HEK293 (cell line): ENCODE results near the gene ZHX3.

Experiments used
- KLF10 ChIP-seq: fragments of 450-650 bp; IDR thresholded peaks from 2 replicates; pipeline ENCODE4 v1.5.1; 2018; ENCODE audit warnings: missing biosample characterization, mild to moderate bottlenecking, missing genetic modification characterization
- SETDB1 ChIP-seq: IDR thresholded peaks from one replicate; pipeline ENCODE4 v1.6.1; 2017; ENCODE audit warnings: mild to moderate bottlenecking, low read length, moderate library complexity, mixed read lengths; ENCODE audit not compliant: insufficient read length
- YY1 ChIP-seq: fragments of 450-650 bp; formaldehyde crosslinking; IDR thresholded peaks from 2 replicates; pipeline ENCODE4 v1.5.1; 2018; ENCODE audit warnings: missing biosample characterization, missing genetic modification characterization
- ZFP41 ChIP-seq: fragments of 450-650 bp; formaldehyde crosslinking; IDR thresholded peaks from 2 replicates; pipeline ENCODE4 v1.5.1; 2016; ENCODE audit warnings: missing biosample characterization, missing genetic modification characterization, borderline replicate concordance
- ZNF138 ChIP-seq: fragments of 450-650 bp; formaldehyde crosslinking; IDR thresholded peaks from 2 replicates; pipeline ENCODE4 v1.5.1; 2016; ENCODE audit warnings: missing biosample characterization, missing genetic modification characterization, borderline replicate concordance
- ZNF548 ChIP-seq: fragments of 450-650 bp; formaldehyde crosslinking; IDR thresholded peaks from 2 replicates; pipeline ENCODE4 v1.5.1; 2016; ENCODE audit warnings: missing biosample characterization, missing genetic modification characterization
- ZNF830 ChIP-seq: fragments of 450-650 bp; IDR thresholded peaks from 2 replicates; pipeline ENCODE4 v1.5.0; 2018; ENCODE audit warnings: missing biosample characterization, missing genetic modification characterization, low read depth, mild to moderate bottlenecking, moderate library complexity
- TF ChIP-seq, protein P1 (sequence below): fragments of 450-650 bp; formaldehyde crosslinking; IDR thresholded peaks from 2 replicates; pipeline ENCODE4 v1.5.1; 2016; ENCODE audit warnings: missing biosample characterization, missing genetic modification characterization
- TF ChIP-seq, protein P2 (sequence below): fragments of 450-650 bp; formaldehyde crosslinking; IDR thresholded peaks from 2 replicates; pipeline ENCODE4 v1.5.1; 2016; ENCODE audit warnings: missing biosample characterization, missing genetic modification characterization
- TF ChIP-seq, protein P3 (sequence below): fragments of 450-650 bp; formaldehyde crosslinking; IDR thresholded peaks from 2 replicates; pipeline ENCODE4 v1.5.1; 2017; ENCODE audit warnings: missing biosample characterization, missing genetic modification characterization
- TF ChIP-seq, protein P4 (sequence below): fragments of 450-650 bp; formaldehyde crosslinking; IDR thresholded peaks from 2 replicates; pipeline ENCODE4 v1.5.1; 2016; ENCODE audit warnings: missing biosample characterization, missing genetic modification characterization
- TF ChIP-seq, protein P5 (sequence below): fragments of 450-650 bp; formaldehyde crosslinking; IDR thresholded peaks from 2 replicates; pipeline ENCODE4 v1.5.1; 2016; ENCODE audit warnings: missing biosample characterization, missing genetic modification characterization

DNA sequence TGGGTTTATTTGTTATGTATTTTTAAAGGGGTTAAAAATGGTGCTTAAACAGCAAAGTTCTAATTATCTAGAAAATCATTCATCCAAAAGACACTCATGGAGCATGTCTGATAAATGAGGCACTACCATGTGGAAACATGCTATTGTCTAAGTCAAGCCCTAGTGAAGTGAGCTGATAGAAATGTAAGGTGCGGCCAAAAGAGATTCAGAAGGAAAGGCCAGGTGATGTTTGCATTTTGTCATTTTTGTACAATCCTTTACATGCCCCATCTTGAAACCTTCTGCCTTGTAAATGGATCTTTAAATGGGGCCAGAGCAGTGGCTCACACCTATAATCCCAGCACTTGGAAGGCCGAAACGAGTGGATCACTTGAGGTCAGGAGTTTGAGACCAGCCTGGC lies 102.9 kb downstream of the ZHX3 start:
- TF ChIP-seq, protein P1, sequence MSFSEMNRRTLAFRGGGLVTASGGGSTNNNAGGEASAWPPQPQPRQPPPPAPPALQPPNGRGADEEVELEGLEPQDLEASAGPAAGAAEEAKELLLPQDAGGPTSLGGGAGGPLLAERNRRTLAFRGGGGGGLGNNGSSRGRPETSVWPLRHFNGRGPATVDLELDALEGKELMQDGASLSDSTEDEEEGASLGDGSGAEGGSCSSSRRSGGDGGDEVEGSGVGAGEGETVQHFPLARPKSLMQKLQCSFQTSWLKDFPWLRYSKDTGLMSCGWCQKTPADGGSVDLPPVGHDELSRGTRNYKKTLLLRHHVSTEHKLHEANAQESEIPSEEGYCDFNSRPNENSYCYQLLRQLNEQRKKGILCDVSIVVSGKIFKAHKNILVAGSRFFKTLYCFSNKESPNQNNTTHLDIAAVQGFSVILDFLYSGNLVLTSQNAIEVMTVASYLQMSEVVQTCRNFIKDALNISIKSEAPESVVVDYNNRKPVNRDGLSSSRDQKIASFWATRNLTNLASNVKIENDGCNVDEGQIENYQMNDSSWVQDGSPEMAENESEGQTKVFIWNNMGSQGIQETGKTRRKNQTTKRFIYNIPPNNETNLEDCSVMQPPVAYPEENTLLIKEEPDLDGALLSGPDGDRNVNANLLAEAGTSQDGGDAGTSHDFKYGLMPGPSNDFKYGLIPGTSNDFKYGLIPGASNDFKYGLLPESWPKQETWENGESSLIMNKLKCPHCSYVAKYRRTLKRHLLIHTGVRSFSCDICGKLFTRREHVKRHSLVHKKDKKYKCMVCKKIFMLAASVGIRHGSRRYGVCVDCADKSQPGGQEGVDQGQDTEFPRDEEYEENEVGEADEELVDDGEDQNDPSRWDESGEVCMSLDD, result no peak
- TF ChIP-seq YY1 (no peak), ZNF138 (no peak), ZFP41 (tag by site-specific recombination) (no peak), KLF10 (tag by site-specific recombination) (no peak), ZNF830 (no peak), SETDB1 (no peak), ZNF548 (tag by site-specific recombination) (no peak)
- TF ChIP-seq, protein P2, sequence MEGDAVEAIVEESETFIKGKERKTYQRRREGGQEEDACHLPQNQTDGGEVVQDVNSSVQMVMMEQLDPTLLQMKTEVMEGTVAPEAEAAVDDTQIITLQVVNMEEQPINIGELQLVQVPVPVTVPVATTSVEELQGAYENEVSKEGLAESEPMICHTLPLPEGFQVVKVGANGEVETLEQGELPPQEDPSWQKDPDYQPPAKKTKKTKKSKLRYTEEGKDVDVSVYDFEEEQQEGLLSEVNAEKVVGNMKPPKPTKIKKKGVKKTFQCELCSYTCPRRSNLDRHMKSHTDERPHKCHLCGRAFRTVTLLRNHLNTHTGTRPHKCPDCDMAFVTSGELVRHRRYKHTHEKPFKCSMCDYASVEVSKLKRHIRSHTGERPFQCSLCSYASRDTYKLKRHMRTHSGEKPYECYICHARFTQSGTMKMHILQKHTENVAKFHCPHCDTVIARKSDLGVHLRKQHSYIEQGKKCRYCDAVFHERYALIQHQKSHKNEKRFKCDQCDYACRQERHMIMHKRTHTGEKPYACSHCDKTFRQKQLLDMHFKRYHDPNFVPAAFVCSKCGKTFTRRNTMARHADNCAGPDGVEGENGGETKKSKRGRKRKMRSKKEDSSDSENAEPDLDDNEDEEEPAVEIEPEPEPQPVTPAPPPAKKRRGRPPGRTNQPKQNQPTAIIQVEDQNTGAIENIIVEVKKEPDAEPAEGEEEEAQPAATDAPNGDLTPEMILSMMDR, result no peak
- TF ChIP-seq, protein P3, sequence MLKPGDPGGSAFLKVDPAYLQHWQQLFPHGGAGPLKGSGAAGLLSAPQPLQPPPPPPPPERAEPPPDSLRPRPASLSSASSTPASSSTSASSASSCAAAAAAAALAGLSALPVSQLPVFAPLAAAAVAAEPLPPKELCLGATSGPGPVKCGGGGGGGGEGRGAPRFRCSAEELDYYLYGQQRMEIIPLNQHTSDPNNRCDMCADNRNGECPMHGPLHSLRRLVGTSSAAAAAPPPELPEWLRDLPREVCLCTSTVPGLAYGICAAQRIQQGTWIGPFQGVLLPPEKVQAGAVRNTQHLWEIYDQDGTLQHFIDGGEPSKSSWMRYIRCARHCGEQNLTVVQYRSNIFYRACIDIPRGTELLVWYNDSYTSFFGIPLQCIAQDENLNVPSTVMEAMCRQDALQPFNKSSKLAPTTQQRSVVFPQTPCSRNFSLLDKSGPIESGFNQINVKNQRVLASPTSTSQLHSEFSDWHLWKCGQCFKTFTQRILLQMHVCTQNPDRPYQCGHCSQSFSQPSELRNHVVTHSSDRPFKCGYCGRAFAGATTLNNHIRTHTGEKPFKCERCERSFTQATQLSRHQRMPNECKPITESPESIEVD, result no peak
- TF ChIP-seq, protein P4, sequence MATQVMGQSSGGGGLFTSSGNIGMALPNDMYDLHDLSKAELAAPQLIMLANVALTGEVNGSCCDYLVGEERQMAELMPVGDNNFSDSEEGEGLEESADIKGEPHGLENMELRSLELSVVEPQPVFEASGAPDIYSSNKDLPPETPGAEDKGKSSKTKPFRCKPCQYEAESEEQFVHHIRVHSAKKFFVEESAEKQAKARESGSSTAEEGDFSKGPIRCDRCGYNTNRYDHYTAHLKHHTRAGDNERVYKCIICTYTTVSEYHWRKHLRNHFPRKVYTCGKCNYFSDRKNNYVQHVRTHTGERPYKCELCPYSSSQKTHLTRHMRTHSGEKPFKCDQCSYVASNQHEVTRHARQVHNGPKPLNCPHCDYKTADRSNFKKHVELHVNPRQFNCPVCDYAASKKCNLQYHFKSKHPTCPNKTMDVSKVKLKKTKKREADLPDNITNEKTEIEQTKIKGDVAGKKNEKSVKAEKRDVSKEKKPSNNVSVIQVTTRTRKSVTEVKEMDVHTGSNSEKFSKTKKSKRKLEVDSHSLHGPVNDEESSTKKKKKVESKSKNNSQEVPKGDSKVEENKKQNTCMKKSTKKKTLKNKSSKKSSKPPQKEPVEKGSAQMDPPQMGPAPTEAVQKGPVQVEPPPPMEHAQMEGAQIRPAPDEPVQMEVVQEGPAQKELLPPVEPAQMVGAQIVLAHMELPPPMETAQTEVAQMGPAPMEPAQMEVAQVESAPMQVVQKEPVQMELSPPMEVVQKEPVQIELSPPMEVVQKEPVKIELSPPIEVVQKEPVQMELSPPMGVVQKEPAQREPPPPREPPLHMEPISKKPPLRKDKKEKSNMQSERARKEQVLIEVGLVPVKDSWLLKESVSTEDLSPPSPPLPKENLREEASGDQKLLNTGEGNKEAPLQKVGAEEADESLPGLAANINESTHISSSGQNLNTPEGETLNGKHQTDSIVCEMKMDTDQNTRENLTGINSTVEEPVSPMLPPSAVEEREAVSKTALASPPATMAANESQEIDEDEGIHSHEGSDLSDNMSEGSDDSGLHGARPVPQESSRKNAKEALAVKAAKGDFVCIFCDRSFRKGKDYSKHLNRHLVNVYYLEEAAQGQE (tag by site-specific recombination), result no peak
- TF ChIP-seq, protein P5, sequence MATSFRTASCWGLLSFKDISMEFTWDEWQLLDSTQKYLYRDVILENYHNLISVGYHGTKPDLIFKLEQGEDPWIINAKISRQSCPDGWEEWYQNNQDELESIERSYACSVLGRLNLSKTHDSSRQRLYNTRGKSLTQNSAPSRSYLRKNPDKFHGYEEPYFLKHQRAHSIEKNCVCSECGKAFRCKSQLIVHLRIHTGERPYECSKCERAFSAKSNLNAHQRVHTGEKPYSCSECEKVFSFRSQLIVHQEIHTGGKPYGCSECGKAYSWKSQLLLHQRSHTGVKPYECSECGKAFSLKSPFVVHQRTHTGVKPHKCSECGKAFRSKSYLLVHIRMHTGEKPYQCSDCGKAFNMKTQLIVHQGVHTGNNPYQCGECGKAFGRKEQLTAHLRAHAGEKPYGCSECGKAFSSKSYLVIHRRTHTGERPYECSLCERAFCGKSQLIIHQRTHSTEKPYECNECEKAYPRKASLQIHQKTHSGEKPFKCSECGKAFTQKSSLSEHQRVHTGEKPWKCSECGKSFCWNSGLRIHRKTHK, result no peak
